ENCODE results near the gene GPC6. TPM values are rescaled to one million over a fixed set of nuclear protein-coding genes. Genes with fewer than 3 reads are reported as not detected.

GPC6 gene
- total and polyA plus RNA-seq, 2 donors (not counting 3 experiments of a cell fraction or from before 2014, with no cell fraction given) = 0.01 TPM; not detected in 1

DNA sequence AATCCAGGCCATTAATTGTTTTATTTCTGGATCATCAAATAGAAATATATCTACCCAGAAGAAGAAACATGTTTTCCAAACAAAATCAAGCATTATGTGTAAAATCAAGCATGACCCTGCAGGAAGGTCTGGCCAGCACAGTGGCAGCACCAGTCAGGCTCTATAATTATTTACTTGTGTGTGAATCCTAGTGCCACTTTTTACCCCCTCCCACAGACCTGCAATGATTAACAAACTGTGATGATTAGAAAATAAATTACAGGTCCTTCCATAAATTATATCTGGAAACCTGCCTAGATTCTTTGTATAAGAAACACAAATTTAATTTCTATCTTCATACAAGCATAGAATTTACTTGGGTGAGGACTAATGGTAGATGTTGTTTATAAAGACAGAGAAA lies 186.1 kb downstream of the GPC6 start:
- intact Hi-C loops (cut with micrococcal nuclease) (no loop called here), dilution Hi-C loops (cut with MboI; ENCODE audit: extremely low pct_ligation_motif_present, low sequenced_read_pairs) (no loop called here)
- Histone ChIP-seq H3K9me3 (replicated peaks; ENCODE audit: control insufficient read depth, insufficient read depth, low read length) (peaks cover 13% of the 10 kb centered on the region), H3K4me3 (replicated peaks in 1 of 3; ENCODE audit: insufficient read depth in 1 of 3, low read depth in 1 of 3, low read length in 3 of 3) (no peak overlapping the region), H3K4me2 (ENCODE audit: insufficient read depth, low read length) (no peak overlapping the region), H3K79me2 (ENCODE audit: control insufficient read depth, insufficient read depth, low read length) (no peaks in the 10 kb centered on the region), H2AFZ (ENCODE audit: low read depth, low read length) (no peak overlapping the region), H3K9ac (replicated peaks; ENCODE audit: extremely low read depth, insufficient read depth, low read length) (no peak overlapping the region), H4K20me1 (replicated peaks; ENCODE audit: control insufficient read depth, extremely low read depth, insufficient read depth, low read length) (no peaks in the 10 kb centered on the region), H3K4me1 (ENCODE audit: control insufficient read depth, extremely low read depth, insufficient read depth, low read length) (no peaks in the 10 kb centered on the region), H3K9me1 (replicated peaks; ENCODE audit: control insufficient read depth, extremely low read depth, insufficient read depth, low read length) (no peaks in the 10 kb centered on the region), H3K36me3 (ENCODE audit: control insufficient read depth in 2 of 2, extremely low read depth in 1 of 2, insufficient read depth in 2 of 2, low read length in 2 of 2) (no peaks in the 10 kb centered on the region), H3K27ac (ENCODE audit: insufficient read depth, low read depth, low read length) (no peak overlapping the region), H3K27me3 (ENCODE audit: control insufficient read depth in 2 of 2, insufficient read depth in 2 of 2, low read length in 2 of 2) (no peaks in the 10 kb centered on the region)
- POLR2A ChIA-PET = no interaction called here
- DNase-seq (ENCODE audit: low read depth, low spot score) (no peak), FAIRE-seq (no peak)
- BruUV-seq (replicated peaks) = no TSS peak
- CTCF ChIA-PET = no interaction called here
- TF ChIP-seq MYC (IDR thresholded peaks at IDR 0.05; ENCODE audit: low read depth, low read length) = no peak
- TF ChIP-seq, protein P1, sequence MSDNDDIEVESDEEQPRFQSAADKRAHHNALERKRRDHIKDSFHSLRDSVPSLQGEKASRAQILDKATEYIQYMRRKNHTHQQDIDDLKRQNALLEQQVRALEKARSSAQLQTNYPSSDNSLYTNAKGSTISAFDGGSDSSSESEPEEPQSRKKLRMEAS (IDR thresholded peaks at IDR 0.05; ENCODE audit: insufficient read depth, insufficient read length) = no peak
- TF ChIP-seq POLR2AphosphoS5 (IDR thresholded peaks at IDR 0.05; ENCODE audit: insufficient read depth, low read depth, low read length) = no peak
- TF ChIP-seq EZH2 (IDR thresholded peaks at IDR 0.05; ENCODE audit: borderline replicate concordance, low read depth, low read length, severe bottlenecking) = no peak
- no peak for TF ChIP-seq FOS (IDR thresholded peaks at IDR 0.05; ENCODE audit: borderline replicate concordance, insufficient read depth, low read length)
- no peak for TF ChIP-seq GATA2 (IDR thresholded peaks at IDR 0.05; ENCODE audit: insufficient read depth, insufficient read length, low read depth, low read length)
- TF ChIP-seq JUN (IDR thresholded peaks at IDR 0.05; ENCODE audit: borderline replicate concordance, insufficient read depth, insufficient read length, low read depth) = no peak
- TF ChIP-seq POLR2A (IDR thresholded peaks at IDR 0.05; ENCODE audit: low read depth, low read length) = no peak
- TF ChIP-seq, protein P2, sequence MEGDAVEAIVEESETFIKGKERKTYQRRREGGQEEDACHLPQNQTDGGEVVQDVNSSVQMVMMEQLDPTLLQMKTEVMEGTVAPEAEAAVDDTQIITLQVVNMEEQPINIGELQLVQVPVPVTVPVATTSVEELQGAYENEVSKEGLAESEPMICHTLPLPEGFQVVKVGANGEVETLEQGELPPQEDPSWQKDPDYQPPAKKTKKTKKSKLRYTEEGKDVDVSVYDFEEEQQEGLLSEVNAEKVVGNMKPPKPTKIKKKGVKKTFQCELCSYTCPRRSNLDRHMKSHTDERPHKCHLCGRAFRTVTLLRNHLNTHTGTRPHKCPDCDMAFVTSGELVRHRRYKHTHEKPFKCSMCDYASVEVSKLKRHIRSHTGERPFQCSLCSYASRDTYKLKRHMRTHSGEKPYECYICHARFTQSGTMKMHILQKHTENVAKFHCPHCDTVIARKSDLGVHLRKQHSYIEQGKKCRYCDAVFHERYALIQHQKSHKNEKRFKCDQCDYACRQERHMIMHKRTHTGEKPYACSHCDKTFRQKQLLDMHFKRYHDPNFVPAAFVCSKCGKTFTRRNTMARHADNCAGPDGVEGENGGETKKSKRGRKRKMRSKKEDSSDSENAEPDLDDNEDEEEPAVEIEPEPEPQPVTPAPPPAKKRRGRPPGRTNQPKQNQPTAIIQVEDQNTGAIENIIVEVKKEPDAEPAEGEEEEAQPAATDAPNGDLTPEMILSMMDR (IDR thresholded peaks at IDR 0.05; ENCODE audit: extremely low read depth in 1 of 2, insufficient read depth in 1 of 2, low read depth in 1 of 2, low read length in 2 of 2) = no peak

All from endothelial cell of umbilical vein (primary cell).